Stomach (tissue), 4 donors: ENCODE results near the gene SH3RF3.

Source experiments
- CTCF ChIP-seq, 7 experiments: fragments of 450-650 bp in 4 of 7; fragments of 200-600 bp in 3 of 7; sonication (generic) in 3 of 7; IDR thresholded peaks; one replicate each; pipeline ENCODE4 v1.5.1; 2016 to 2019; ENCODE audit warnings: antibody characterized with exemption in 7 of 7, control low read depth in 2 of 7, mild to moderate bottlenecking in 1 of 7
- EP300 ChIP-seq: sonication (generic); formaldehyde crosslinking; IDR thresholded peaks from one replicate; pipeline ENCODE4 v1.6.1; 2017; ENCODE audit warnings: antibody characterized with exemption
- POLR2A ChIP-seq, 4 donors: fragments of 450-650 bp; IDR thresholded peaks; one replicate each; pipeline ENCODE4 v1.6.1; 2016; ENCODE audit warnings: antibody characterized with exemption in 4 of 4, control low read depth in 2 of 4, mild to moderate bottlenecking in 1 of 4, moderate library complexity in 1 of 4
- POLR2AphosphoS5 ChIP-seq, 3 donors: sonication (generic); formaldehyde crosslinking; IDR thresholded peaks; one replicate each; pipeline ENCODE4 v1.6.1; 2016; ENCODE audit warnings: antibody characterized with exemption in 3 of 3

DNA sequence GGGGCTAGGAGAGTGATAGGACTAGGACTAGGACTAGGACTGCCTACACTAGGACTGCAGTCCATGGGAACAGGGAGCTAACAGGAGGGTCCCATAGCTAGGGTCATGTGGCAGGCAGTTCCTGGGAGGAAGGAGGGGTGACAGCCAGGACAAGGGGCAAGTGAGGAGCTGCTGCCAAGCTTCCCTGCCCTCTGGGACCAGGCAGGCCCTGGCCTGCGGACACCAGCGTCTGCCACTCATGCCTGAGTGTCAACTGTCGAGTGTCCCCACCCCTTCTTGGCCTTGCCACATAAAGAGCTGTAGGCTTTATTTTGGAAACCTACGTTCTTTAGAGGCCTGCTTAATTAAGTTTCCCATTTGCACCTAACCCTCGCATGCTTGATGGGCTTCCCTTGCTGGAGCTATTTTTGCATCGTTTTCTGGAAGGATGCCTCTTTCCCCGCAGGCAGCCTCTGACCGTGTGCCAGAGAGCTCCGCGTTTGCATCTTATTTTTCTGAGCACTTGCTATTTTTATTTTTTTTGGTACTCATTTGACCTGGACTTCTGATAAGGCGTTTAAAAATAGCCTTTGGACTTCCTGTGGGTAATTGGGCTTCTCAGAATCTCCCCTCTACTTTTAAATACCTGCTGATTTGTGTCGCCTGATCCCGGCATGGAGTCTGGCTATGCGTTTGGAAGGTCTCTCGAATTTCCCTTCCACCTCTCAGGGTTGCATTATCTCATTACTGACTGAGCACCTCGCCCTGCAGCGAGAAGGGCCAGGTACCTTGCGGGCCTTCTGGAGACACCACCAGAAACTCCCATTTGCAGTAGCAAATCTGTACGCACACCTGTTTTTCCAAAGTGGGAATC is 66.4 kb downstream of the SH3RF3 start:
- no peak for TF ChIP-seq CTCF (IDR thresholded peaks at IDR 0.05)
- TF ChIP-seq EP300, result no peak
- TF ChIP-seq POLR2AphosphoS5 (IDR thresholded peaks at IDR 0.05), result no peak
- no peak for TF ChIP-seq POLR2A (IDR thresholded peaks at IDR 0.05)
